GM13976 (cell line): Measurements from ENCODE around the gene TCF7L1.
A peak's percentile ranks its signal among the peaks of the same experiment; 100 is the strongest.
"Not testable (repeated sequence)": the region's sequence is repeated elsewhere in the genome, so short reads cannot be mapped to it uniquely, and the experiment has no call there.

Source experiments
- DNase-seq: peaks from one replicate; pipeline ENCODE4 v3.0.0; 2012; ENCODE audit warnings: low spot score
- CTCF ChIP-seq: IDR thresholded peaks from 2 replicates; pipeline ENCODE4 v1.5.1; 2012; ENCODE audit warnings: borderline replicate concordance, mild to moderate bottlenecking; ENCODE audit not compliant: insufficient read depth; ENCODE audit errors: extremely low read depth, missing control alignments, control extremely low read depth
- in situ Hi-C: fragments of 300-500 bp; cut with MboI; formaldehyde crosslinking; loops from one replicate; pipeline ENCODE4 v1.12.0; 2022; ENCODE audit warnings: low sequenced_read_pairs, mixed read lengths, inconsistent platforms; ENCODE audit not compliant: unreplicated experiment

Gene TCF7L1

GRCh38 chr2:85323351-85323987 is 190.3 kb downstream of the TCF7L1 start:
- in situ Hi-C loops, result no loop called here
- TF ChIP-seq CTCF, result no peak
- no peak for DNase-seq

GRCh38 chr2:85323988-85324367 is 190.8 kb downstream of the TCF7L1 start:
- DNase-seq, in situ Hi-C loops: not testable (repeated sequence)

GRCh38 chr2:85324639-85325465 is 191.7 kb downstream of the TCF7L1 start:
- in situ Hi-C loops, result no loop called here

GRCh38 chr2:85325466-85325811 is 192.2 kb downstream of the TCF7L1 start:
- no peak for TF ChIP-seq CTCF
- in situ Hi-C loops, result no loop called here
- DNase-seq, result no peak

More at GRCh38 chr2:85324639-85325465, 191.7 kb downstream of the TCF7L1 start:
- TF ChIP-seq CTCF, result no peak
- DNase-seq, result no peak

- in situ Hi-C loops, result no loop called here
- peak; percentile 63 for DNase-seq
- TF ChIP-seq CTCF, result no peak
Observed at GRCh38 chr2:85326406-85327159, 193.4 kb downstream of the TCF7L1 start.

- in situ Hi-C loops, result no loop called here
- TF ChIP-seq CTCF, result no peak
Observed at GRCh38 chr2:85327160-85327821, 194.1 kb downstream of the TCF7L1 start.

More at GRCh38 chr2:85327160-85327821, 194.1 kb downstream of the TCF7L1 start:
- DNase-seq, result peak; percentile 70
